A549 treated with RU486 at 1 μM for 4 hours (cell line): ENCODE measurements around the gene SIDT1. TPM values are rescaled to one million over a fixed set of nuclear protein-coding genes. Genes with fewer than 3 reads are reported as not detected.

ENCODE experiments used
- total RNA-seq: library from RNA; stranded (reverse); fragments of 200-300 nt; extraction: Qiagen RNA extraction; gene quantifications from 5 replicates; pipeline ENCODE4 v1.2.3, GENCODE V29; 2022; ENCODE audit warnings: low read depth

Gene SIDT1
- 0.37 to 0.96 TPM (median 0.60 TPM) in 5 replicates for total RNA-seq

DNA sequence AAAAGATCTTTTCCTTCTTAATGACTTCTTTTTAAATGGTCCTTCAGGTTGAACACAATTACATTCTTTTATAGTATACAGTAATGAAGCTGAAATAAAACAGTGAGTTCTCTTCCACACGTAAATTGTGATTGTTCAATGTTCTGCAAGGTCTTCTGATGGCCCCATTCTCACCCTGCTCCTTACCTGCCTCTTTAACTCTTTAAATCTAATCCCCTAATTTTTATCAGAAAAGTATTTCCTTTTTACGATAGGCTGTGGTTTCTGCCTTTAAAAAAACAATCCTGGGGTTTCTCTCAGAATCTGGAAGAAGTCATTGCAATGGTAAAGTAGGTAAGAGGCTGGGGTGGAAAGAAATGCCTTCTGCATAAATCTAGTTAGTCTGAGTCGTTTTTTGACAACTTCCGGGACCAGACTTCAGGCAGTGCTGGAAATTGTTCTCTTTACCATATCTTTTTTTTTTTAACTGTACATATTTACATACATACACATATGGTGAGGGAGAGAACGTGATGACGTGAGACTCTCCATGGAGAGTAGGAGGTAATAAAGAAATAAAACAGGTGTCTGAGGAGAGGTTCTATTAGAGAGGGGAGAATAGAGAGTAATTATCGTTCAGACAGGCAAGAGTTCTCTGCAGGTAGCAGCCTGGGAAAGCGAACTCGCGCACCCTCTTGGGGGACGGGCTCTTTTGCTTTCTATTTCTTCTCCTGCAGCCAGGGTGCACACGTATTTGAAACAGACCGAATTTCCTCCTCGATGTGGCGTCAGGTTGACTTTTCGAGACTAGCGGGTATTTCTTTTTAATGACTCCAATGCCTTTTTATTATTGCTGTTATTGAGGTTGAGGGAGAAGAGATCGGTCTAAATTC lies at the start of gene SIDT1:
SIDT1 (plus strand) TSS at position 730 of the 872 bp plus-strand sequence. CDS start 467 bp downstream, outside the sequence.

Other genes with a start within 250 kb of the SIDT1 start
- gene CFAP44, start 91.1 kb upstream of the SIDT1 start, total RNA-seq = 1.4 to 2.5 TPM (median 1.9 TPM) in 5 replicates
- 5.7 to 9.2 TPM (median 7.9 TPM) in 5 replicates for gene SPICE1, start 17.4 kb upstream of the SIDT1 start, total RNA-seq
- 1.2 to 2.9 TPM (median 2.8 TPM) in 5 replicates for gene USF3, start 164.1 kb downstream of the SIDT1 start, total RNA-seq
- gene NAA50, start 213.7 kb downstream of the SIDT1 start, total RNA-seq = 104 to 182 TPM (median 178 TPM) in 5 replicates
- gene ATP6V1A, start 214.5 kb downstream of the SIDT1 start, total RNA-seq = 13.0 to 21.9 TPM (median 18.9 TPM) in 5 replicates